H1 (cell line): Measurements from ENCODE around the gene QSER1.

Source experiments
- ATF2 ChIP-seq: IDR thresholded peaks from 2 replicates; pipeline ENCODE4 v1.6.1; 2012; ENCODE audit warnings: low read length, inconsistent platforms
- CTCF ChIP-seq, 3 experiments: IDR thresholded peaks; 1 replicate in 2 of 3; 2 replicates in 1 of 3; pipeline versions ENCODE4 v1.5.1 to v1.6.1; 2011; ENCODE audit warnings: low read length in 3 of 3, mild to moderate bottlenecking in 3 of 3, inconsistent platforms in 2 of 3, low read depth in 1 of 3, moderate library complexity in 1 of 3; ENCODE audit not compliant: insufficient read depth in 1 of 3; ENCODE audit errors: control extremely low read depth in 1 of 3
- EP300 ChIP-seq, 2 experiments: IDR thresholded peaks; 1 replicate in 1 of 2; 2 replicates in 1 of 2; pipeline ENCODE4 v1.6.1; 2011 to 2012; ENCODE audit warnings: low read depth in 2 of 2, low read length in 2 of 2, mild to moderate bottlenecking in 2 of 2, borderline replicate concordance in 1 of 2, inconsistent platforms in 1 of 2, moderate library complexity in 1 of 2
- RNF2 ChIP-seq: fragments of 200-900, 300-1000 bp; sonication (generic); IDR thresholded peaks from 2 replicates; pipeline ENCODE4 v1.7.1; 2016; ENCODE audit warnings: borderline replicate concordance, low read depth, mild to moderate bottlenecking, antibody characterized with exemption, low read length; ENCODE audit not compliant: poor library complexity, severe bottlenecking; ENCODE audit errors: missing control alignments
- SIN3A ChIP-seq, 2 experiments: IDR thresholded peaks in 1 of 2; conservative IDR thresholded peaks in 1 of 2; 2 replicates each; pipeline ENCODE4 v1.6.1; 2011 to 2012; ENCODE audit warnings: low read length in 2 of 2, improper control_type of control experiment in 1 of 2, low read depth in 1 of 2, mild to moderate bottlenecking in 1 of 2
- TCF12 ChIP-seq: IDR thresholded peaks from 2 replicates; pipeline ENCODE4 v1.6.1; 2011; ENCODE audit warnings: low read depth, mild to moderate bottlenecking, low read length
- ZNF274 ChIP-seq: IDR thresholded peaks from 2 replicates; pipeline ENCODE4 v1.7.0; 2012; ENCODE audit warnings: low read length, borderline replicate concordance; ENCODE audit errors: extremely low read depth

- TF ChIP-seq CTCF (IDR thresholded peaks at IDR 0.05; ENCODE audit: control extremely low read depth in 1 of 3, insufficient read depth in 1 of 3, low read depth in 1 of 3, low read length in 3 of 3) (no peak), RNF2 (no peak), EP300 (IDR thresholded peaks at IDR 0.05; ENCODE audit: borderline replicate concordance in 1 of 2, low read depth in 2 of 2, low read length in 2 of 2) (no peak), SIN3A (conservative IDR thresholded peaks at IDR 0.05 in 1 of 2, IDR thresholded peaks at IDR 0.05 in 1 of 2; ENCODE audit: low read depth in 1 of 2, low read length in 2 of 2) (no peak), TCF12 (no peak), ZNF274 (no peak), ATF2 (no peak)
Measured at GRCh38 chr11:33006010-33006409, 113.4 kb downstream of the QSER1 start.
